H1 (cell line): ENCODE data around the gene BCAS4. TPM values are rescaled to one million over a fixed set of nuclear protein-coding genes. Genes with fewer than 3 reads are reported as not detected.

Source experiments
- CTCF ChIA-PET: fragments of 300-600 bp; sonication (Branson Sonifier 250); formaldehyde crosslinking; loops from one replicate; lab custom pipeline; 2021; ENCODE audit not compliant: partially characterized antibody; lab: Charles Lee
- POLR2A ChIA-PET: fragments of 300-600 bp; sonication (Branson Sonifier 250); formaldehyde crosslinking; loops from one replicate; lab custom pipeline; 2021; ENCODE audit warnings: inconsistent platforms; ENCODE audit not compliant: partially characterized antibody; lab: Charles Lee
- DNase-seq, 2 experiments: peaks; one replicate each; pipeline versions ENCODE4 v3.0.0 to v3.0.0-alpha.2; 2010 to 2022; ENCODE audit warnings: low spot score in 2 of 2, low read depth in 1 of 2, mixed read lengths in 1 of 2
- FAIRE-seq: peaks from 2 replicates; lab custom pipeline; 2011; peaks lifted over from hg19 to GRCh38; lab: Jason Lieb, UNC
- H2AFZ ChIP-seq: 2 replicates; pipeline ENCODE4 v1.8.1; 2012; ENCODE audit warnings: low read length, inconsistent platforms
- H2AK5ac ChIP-seq: 2 replicates; pipeline ENCODE4 v1.6.1; 2013; ENCODE audit warnings: low read depth, low read length
- H2BK120ac ChIP-seq: replicated peaks from 2 replicates; pipeline ENCODE3; 2013; ENCODE audit warnings: low read depth, low read length, inconsistent platforms
- H2BK12ac ChIP-seq: 2 replicates; pipeline ENCODE4 v1.6.1; 2013; ENCODE audit warnings: low read depth, low read length
- H2BK15ac ChIP-seq: 2 replicates; pipeline ENCODE4 v1.6.1; 2013; ENCODE audit warnings: low read length
- H2BK20ac ChIP-seq: 2 replicates; pipeline ENCODE4 v1.6.1; 2013; ENCODE audit warnings: low read length
- H2BK5ac ChIP-seq: 2 replicates; pipeline ENCODE4 v1.6.1; 2013; ENCODE audit warnings: low read depth, low read length
- H3K14ac ChIP-seq: 2 replicates; pipeline ENCODE4 v1.6.1; 2013; ENCODE audit warnings: inconsistent platforms; ENCODE audit not compliant: insufficient read length
- H3K18ac ChIP-seq: 2 replicates; pipeline ENCODE4 v1.6.1; 2013; ENCODE audit warnings: low read length; ENCODE audit errors: extremely low read depth
- H3K23ac ChIP-seq: 2 replicates; pipeline ENCODE4 v1.6.1; 2013; ENCODE audit warnings: inconsistent platforms; ENCODE audit not compliant: insufficient read length
- H3K23me2 ChIP-seq: 2 replicates; pipeline ENCODE4 v1.6.1; 2013; ENCODE audit warnings: low read depth, low read length
- H3K27ac ChIP-seq: 2 replicates; pipeline ENCODE4 v1.6.1; 2011; ENCODE audit warnings: low read depth, low read length, inconsistent platforms
- H3K27me3 ChIP-seq, 4 experiments: replicated peaks in 1 of 4; 1 replicate in 1 of 4; 2 replicates in 3 of 4; pipeline versions ENCODE4 v1.6.1 to v1.8.1; 2011 to 2013; ENCODE audit warnings: low read length in 3 of 4, mild to moderate bottlenecking in 3 of 4, inconsistent platforms in 2 of 4, mixed read lengths in 2 of 4, moderate library complexity in 1 of 4; ENCODE audit not compliant: control insufficient read depth in 3 of 4, insufficient read depth in 3 of 4; ENCODE audit errors: extremely low read depth in 1 of 4
- H3K36me3 ChIP-seq, 4 experiments: 2 replicates each; pipeline versions ENCODE4 v1.6.1 to v1.8.1; 2011 to 2013; ENCODE audit warnings: mild to moderate bottlenecking in 4 of 4, low read length in 3 of 4, moderate library complexity in 2 of 4, control low read depth in 1 of 4, inconsistent platforms in 1 of 4; ENCODE audit not compliant: insufficient read depth in 4 of 4, control insufficient read depth in 2 of 4
- H3K4ac ChIP-seq: replicated peaks from 2 replicates; pipeline ENCODE3; 2013; ENCODE audit warnings: low read length, low read depth, mixed read lengths, inconsistent platforms; ENCODE audit not compliant: insufficient read length
- H3K4me1 ChIP-seq, 4 experiments: replicated peaks in 1 of 4; 1 replicate in 1 of 4; 2 replicates in 3 of 4; pipeline versions ENCODE4 v1.6.1 to v1.8.1; 2011 to 2013; ENCODE audit warnings: low read length in 3 of 4, inconsistent platforms in 2 of 4, mixed read lengths in 1 of 4; ENCODE audit not compliant: insufficient read depth in 4 of 4, control insufficient read depth in 3 of 4
- H3K4me2 ChIP-seq, 2 experiments: 2 replicates each; pipeline versions ENCODE4 v1.6.1 to v1.8.1; 2011 to 2013; ENCODE audit warnings: low read depth in 2 of 2, low read length in 2 of 2, control low read depth in 1 of 2, inconsistent platforms in 1 of 2, mild to moderate bottlenecking in 1 of 2; ENCODE audit not compliant: insufficient read depth in 1 of 2
- H3K4me3 ChIP-seq, 4 experiments: fragments of 200-600, 300-600 bp in 1 of 4; sonication (generic), shearing (Covaris generic), sonication (Bioruptor Twin) in 1 of 4; 2 replicates each; pipeline versions ENCODE4 v1.5.1 to v1.8.1; 2011 to 2016; ENCODE audit warnings: low read length in 4 of 4, low read depth in 3 of 4, control low read depth in 2 of 4, inconsistent platforms in 2 of 4, mild to moderate bottlenecking in 2 of 4, mixed read lengths in 1 of 4, moderate library complexity in 1 of 4; ENCODE audit not compliant: insufficient read depth in 2 of 4; ENCODE audit errors: extremely low read depth in 1 of 4
- H3K56ac ChIP-seq: replicated peaks from 2 replicates; pipeline ENCODE3; 2013; ENCODE audit warnings: low read depth, mild to moderate bottlenecking, mixed read lengths, low read length, inconsistent platforms; ENCODE audit not compliant: insufficient read length
- H3K79me1 ChIP-seq: 2 replicates; pipeline ENCODE4 v1.6.1; 2013; ENCODE audit warnings: low read depth, low read length, control low read depth
- H3K79me2 ChIP-seq, 2 experiments: 2 replicates each; pipeline versions ENCODE4 v1.6.1 to v1.8.1; 2012 to 2013; ENCODE audit warnings: low read length in 2 of 2, mild to moderate bottlenecking in 2 of 2, inconsistent platforms in 1 of 2; ENCODE audit not compliant: insufficient read depth in 2 of 2, control insufficient read depth in 1 of 2
- H3K9ac ChIP-seq, 4 experiments: replicated peaks in 1 of 4; 1 replicate in 1 of 4; 2 replicates in 3 of 4; pipeline versions ENCODE4 v1.6.1 to v1.8.1; 2011 to 2013; ENCODE audit warnings: low read depth in 3 of 4, low read length in 3 of 4, control low read depth in 2 of 4, mild to moderate bottlenecking in 2 of 4, moderate library complexity in 2 of 4, inconsistent platforms in 1 of 4; ENCODE audit errors: extremely low read depth in 1 of 4
- H3K9me3 ChIP-seq, 2 experiments: 2 replicates each; pipeline versions ENCODE4 v1.6.1 to v1.8.1; 2012 to 2013; ENCODE audit warnings: mild to moderate bottlenecking in 2 of 2, moderate library complexity in 2 of 2, control low read depth in 1 of 2, inconsistent platforms in 1 of 2, low read depth in 1 of 2, low read length in 1 of 2, mixed read lengths in 1 of 2; ENCODE audit not compliant: insufficient read depth in 2 of 2
- H4K20me1 ChIP-seq, 2 experiments: replicated peaks in 1 of 2; 2 replicates each; pipeline versions ENCODE3 to v1.8.1; 2011 to 2013; ENCODE audit warnings: inconsistent platforms in 2 of 2, low read length in 2 of 2, mild to moderate bottlenecking in 1 of 2; ENCODE audit not compliant: insufficient read depth in 2 of 2, control insufficient read depth in 1 of 2
- H4K5ac ChIP-seq: 2 replicates; pipeline ENCODE4 v1.6.1; 2013; ENCODE audit warnings: low read length, low read depth, mixed read lengths, inconsistent platforms; ENCODE audit not compliant: insufficient read length
- H4K8ac ChIP-seq: 2 replicates; pipeline ENCODE4 v1.8.0; 2013; ENCODE audit warnings: mild to moderate bottlenecking, moderate library complexity, low read length, inconsistent platforms; ENCODE audit not compliant: insufficient read depth; ENCODE audit errors: extremely low read depth
- H4K91ac ChIP-seq: replicated peaks from 2 replicates; pipeline ENCODE3; 2013; ENCODE audit warnings: low read length, mixed read lengths, inconsistent platforms; ENCODE audit not compliant: insufficient read length
- BCL11A ChIP-seq, 2 experiments: IDR thresholded peaks; one replicate each; pipeline ENCODE4 v1.6.1; 2011; ENCODE audit warnings: low read depth in 2 of 2, low read length in 2 of 2, mild to moderate bottlenecking in 2 of 2
- CEBPB ChIP-seq: IDR thresholded peaks from 2 replicates; pipeline ENCODE4 v1.6.1; 2012; ENCODE audit warnings: low read depth, low read length
- CHD2 ChIP-seq: IDR thresholded peaks from 2 replicates; pipeline ENCODE4 v1.6.1; 2012; ENCODE audit warnings: low read length, improper control_type of control experiment
- CREB1 ChIP-seq: IDR thresholded peaks from 2 replicates; pipeline ENCODE4 v1.6.1; 2012; ENCODE audit warnings: inconsistent platforms
- JUND ChIP-seq: IDR thresholded peaks from 2 replicates; pipeline ENCODE4 v1.6.1; 2011; ENCODE audit warnings: mild to moderate bottlenecking, improper control_type of control experiment, low read length
- POU5F1 ChIP-seq: IDR thresholded peaks from 2 replicates; pipeline ENCODE4 v1.6.1; 2011; ENCODE audit warnings: low read depth, mild to moderate bottlenecking, low read length, moderate library complexity
- RAD21 ChIP-seq, 2 experiments: IDR thresholded peaks in 1 of 2; conservative IDR thresholded peaks in 1 of 2; 2 replicates each; pipeline ENCODE4 v1.6.1; 2011; ENCODE audit warnings: low read depth in 2 of 2, low read length in 2 of 2, improper control_type of control experiment in 1 of 2, inconsistent platforms in 1 of 2, mild to moderate bottlenecking in 1 of 2, moderate library complexity in 1 of 2
- RBBP5 ChIP-seq: IDR thresholded peaks from 2 replicates; pipeline ENCODE4 v1.7.1; 2012; ENCODE audit warnings: low read depth, mild to moderate bottlenecking, inconsistent platforms, low read length, moderate library complexity, borderline replicate concordance
- RNF2 ChIP-seq: fragments of 200-900, 300-1000 bp; sonication (generic); IDR thresholded peaks from 2 replicates; pipeline ENCODE4 v1.7.1; 2016; ENCODE audit warnings: borderline replicate concordance, low read depth, mild to moderate bottlenecking, antibody characterized with exemption, low read length; ENCODE audit not compliant: poor library complexity, severe bottlenecking; ENCODE audit errors: missing control alignments
- SAP30 ChIP-seq: fragments of 300-600 bp; sonication (generic); IDR thresholded peaks from 2 replicates; pipeline ENCODE4 v1.7.1; 2012; ENCODE audit warnings: low read length, moderate library complexity, mild to moderate bottlenecking, inconsistent platforms; ENCODE audit not compliant: insufficient read depth, insufficient replicate concordance
- TCF12 ChIP-seq: IDR thresholded peaks from 2 replicates; pipeline ENCODE4 v1.6.1; 2011; ENCODE audit warnings: low read depth, mild to moderate bottlenecking, low read length
- ZNF274 ChIP-seq: IDR thresholded peaks from 2 replicates; pipeline ENCODE4 v1.7.0; 2012; ENCODE audit warnings: low read length, borderline replicate concordance; ENCODE audit errors: extremely low read depth
- WGBS, 2 experiments: shearing (Covaris generic) in 1 of 2; methylation state at CpG; one replicate each; pipeline versions ENCODE4 v1.1.6 to v1.1.7; 2013 to 2015; ENCODE audit warnings: low lambda C conversion rate in 2 of 2, mixed read lengths in 2 of 2, inconsistent platforms in 1 of 2, low coverage in 1 of 2, missing lambda C conversion rate in 1 of 2; ENCODE audit not compliant: insufficient replicate concordance in 2 of 2, insufficient coverage in 1 of 2, insufficient read length in 1 of 2; ENCODE audit errors: extremely low coverage in 1 of 2, missing lambda C conversion rate in 1 of 2; 5-methylcytosine and 5-hydroxymethylcytosine counted together
- polyA plus RNA-seq, 7 experiments: library from polyadenylated mRNA; depleted of rRNA in 3 of 7; stranded (reverse) in 5 of 7; unstranded in 2 of 7; fragments of >200 nt in 5 of 7; fragments of 200-250 nt in 2 of 7; gene quantifications; 1 replicate in 5 of 7; 2 replicates in 1 of 7; 4 replicates in 1 of 7; pipeline versions ENCODE4 v1.2.1 to v1.2.3, GENCODE V29; 2011 to 2013; ENCODE audit warnings: missing spikeins in 2 of 7, mixed read lengths in 2 of 7
- total RNA-seq: library from RNA; stranded (reverse); fragmentation: NEBNext Ultra II Directional; extraction: Animal tissue kit (Norgen Biotek cat#: 25700); gene quantifications from 2 replicates; pipeline ENCODE4 v1.2.1, GENCODE V29; 2021
- TF ChIP-seq, protein P1 (sequence below): IDR thresholded peaks from 2 replicates; pipeline ENCODE4 v1.6.1; 2011; ENCODE audit warnings: low read length, improper control_type of control experiment

The BCAS4 gene
- total and polyA plus RNA-seq, 2 of the 8 experiments (the other 6 are each of a cell fraction or from before 2014, with no cell fraction given), result 21.2 to 23.6 TPM

DNA sequence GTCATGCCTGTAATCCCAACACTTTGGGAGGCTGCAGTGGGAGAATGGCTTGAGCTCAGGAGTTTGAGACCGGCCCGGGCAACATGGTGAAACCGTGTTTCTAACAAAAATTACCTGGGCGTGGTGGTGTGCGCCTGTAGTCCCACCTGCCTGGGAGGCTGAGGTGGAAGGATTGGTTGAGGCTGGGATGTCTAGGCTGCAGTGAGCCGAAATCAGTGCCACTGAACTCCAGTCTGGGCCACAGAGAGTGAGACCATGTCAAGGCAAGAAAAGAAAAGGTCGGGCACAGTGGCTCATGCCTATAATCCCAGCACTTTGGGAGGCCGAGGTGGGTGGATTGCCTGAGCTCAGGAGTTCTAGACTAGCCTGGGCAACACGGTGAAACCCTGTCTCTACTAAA, 8.2 kb upstream of the BCAS4 start:
- Histone ChIP-seq H4K20me1 (no peaks in the 10 kb centered on the region), H3K9me3 (no peaks in the 10 kb centered on the region), H2BK20ac (no peak overlapping the region), H3K36me3 (no peaks in the 10 kb centered on the region), H4K8ac (no peak overlapping the region; the same call in 1 of the 2 replicates), H3K14ac (no peak overlapping the region), H3K56ac (no peak overlapping the region), H3K27me3 (no peaks in the 10 kb centered on the region), H3K27ac (no peak overlapping the region), H3K4me2 (no peak overlapping the region), H2BK15ac (no peak overlapping the region), H2BK5ac (no peak overlapping the region), H3K9ac (no peak overlapping the region), H2AK5ac (peak overlapping the region; percentile 24; the same call in 1 of the 2 replicates), H3K4ac (no peak overlapping the region), H2BK120ac (no peak overlapping the region), H3K23me2 (no peaks in the 10 kb centered on the region), H3K23ac (no peak overlapping the region), H3K18ac (no peak overlapping the region), H4K5ac (no peak overlapping the region), H2BK12ac (no peak overlapping the region), H3K79me2 (no peaks in the 10 kb centered on the region), H3K4me1 (peaks cover 0 to 4% (median 4%) of the 10 kb centered on the region in 4 experiments; a peak in 4 of 7 replicates), H3K79me1 (no peaks in the 10 kb centered on the region), H4K91ac (no peak overlapping the region), H3K4me3 (no peak overlapping the region), H2AFZ (no peak overlapping the region)
- CTCF ChIA-PET, result interaction anchor here (1.1 to 6.0 kb wide), 5 partner anchors 20 to 164 kb away, joined by 3 to 57 read pairs (median 6); no protein-coding TSS in a partner anchor
- DNase-seq, result no peak
- FAIRE-seq, result no peak
- 95% methylated on average over 8 of the region's 9 CpGs; no CpG with 5 or more reads in 1 of the 2 experiments for WGBS, 2 experiments
- POLR2A ChIA-PET, result no interaction called here
- TF ChIP-seq RAD21 (IDR thresholded peaks at IDR 0.05 in 1 of 2, conservative IDR thresholded peaks at IDR 0.05 in 1 of 2; ENCODE audit: low read depth in 2 of 2, low read length in 2 of 2), result no peak
- no peak for TF ChIP-seq TCF12
- no peak for TF ChIP-seq SAP30
- no peak for TF ChIP-seq CHD2
- no peak for TF ChIP-seq RNF2
- TF ChIP-seq POU5F1, result no peak
- TF ChIP-seq JUND, result no peak
- no peak for TF ChIP-seq ZNF274
- TF ChIP-seq CEBPB, result no peak
- TF ChIP-seq, protein P1, sequence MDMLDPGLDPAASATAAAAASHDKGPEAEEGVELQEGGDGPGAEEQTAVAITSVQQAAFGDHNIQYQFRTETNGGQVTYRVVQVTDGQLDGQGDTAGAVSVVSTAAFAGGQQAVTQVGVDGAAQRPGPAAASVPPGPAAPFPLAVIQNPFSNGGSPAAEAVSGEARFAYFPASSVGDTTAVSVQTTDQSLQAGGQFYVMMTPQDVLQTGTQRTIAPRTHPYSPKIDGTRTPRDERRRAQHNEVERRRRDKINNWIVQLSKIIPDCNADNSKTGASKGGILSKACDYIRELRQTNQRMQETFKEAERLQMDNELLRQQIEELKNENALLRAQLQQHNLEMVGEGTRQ, result no peak
- no peak for TF ChIP-seq BCL11A (IDR thresholded peaks at IDR 0.05; ENCODE audit: low read depth in 2 of 2, low read length in 2 of 2)
- TF ChIP-seq CREB1, result no peak
- TF ChIP-seq RBBP5, result no peak
